Fibroblast of skin of right biceps (primary cell): ENCODE measurements around the gene NMD3.

ENCODE experiments used
- DNase-seq: peaks from one replicate; pipeline ENCODE4 v3.0.0-alpha.2; 2013

NMD3 gene

DNA sequence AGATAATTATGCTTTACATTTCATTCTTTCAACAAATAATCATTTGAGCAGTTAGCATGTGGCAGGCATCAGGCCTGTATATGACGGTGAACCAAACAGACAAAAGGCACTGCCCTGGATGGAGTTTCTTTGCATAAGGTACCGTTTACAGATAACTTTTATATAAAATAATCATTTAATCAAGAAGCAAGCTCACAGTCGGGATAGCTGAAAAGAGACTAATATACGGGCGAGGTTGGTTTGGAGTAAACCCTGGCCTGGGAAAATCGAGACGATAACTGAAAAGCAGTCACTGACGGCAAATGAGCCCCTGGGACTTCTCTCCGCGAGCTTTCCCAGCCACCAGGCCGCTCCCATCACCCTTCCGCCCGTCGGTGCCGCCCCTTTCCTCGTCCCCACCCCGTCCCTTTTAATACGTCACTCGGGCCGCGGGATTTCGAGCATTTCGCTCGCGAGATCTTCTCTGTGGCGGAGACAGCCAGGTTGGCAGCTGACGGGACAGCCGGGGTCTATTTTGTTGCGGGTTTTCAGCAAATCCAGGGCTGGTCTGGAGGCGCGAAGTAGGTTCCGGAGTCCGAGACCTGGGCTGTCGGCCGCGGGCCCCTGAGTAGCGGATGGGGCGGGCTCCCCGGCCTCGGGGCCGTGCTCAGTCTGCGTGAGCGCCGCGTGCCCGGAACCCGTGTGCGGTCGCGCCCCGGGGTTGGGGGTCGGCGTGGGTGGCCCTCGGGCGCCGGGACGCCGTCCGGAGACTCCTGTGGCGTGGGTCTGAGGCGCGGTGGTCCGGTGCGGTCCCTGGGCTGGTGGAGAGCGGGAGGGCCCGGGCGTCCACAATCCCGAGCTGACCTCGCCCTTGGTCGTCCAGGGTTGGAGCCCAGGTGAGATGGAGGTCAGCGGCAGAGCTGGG is at the start of gene NMD3:
NMD3 (plus strand) TSS at position 462 of the 904 bp plus-strand sequence. CDS start 703 bp downstream, outside the sequence.
- DNase-seq = peak; percentile 95

DNA sequence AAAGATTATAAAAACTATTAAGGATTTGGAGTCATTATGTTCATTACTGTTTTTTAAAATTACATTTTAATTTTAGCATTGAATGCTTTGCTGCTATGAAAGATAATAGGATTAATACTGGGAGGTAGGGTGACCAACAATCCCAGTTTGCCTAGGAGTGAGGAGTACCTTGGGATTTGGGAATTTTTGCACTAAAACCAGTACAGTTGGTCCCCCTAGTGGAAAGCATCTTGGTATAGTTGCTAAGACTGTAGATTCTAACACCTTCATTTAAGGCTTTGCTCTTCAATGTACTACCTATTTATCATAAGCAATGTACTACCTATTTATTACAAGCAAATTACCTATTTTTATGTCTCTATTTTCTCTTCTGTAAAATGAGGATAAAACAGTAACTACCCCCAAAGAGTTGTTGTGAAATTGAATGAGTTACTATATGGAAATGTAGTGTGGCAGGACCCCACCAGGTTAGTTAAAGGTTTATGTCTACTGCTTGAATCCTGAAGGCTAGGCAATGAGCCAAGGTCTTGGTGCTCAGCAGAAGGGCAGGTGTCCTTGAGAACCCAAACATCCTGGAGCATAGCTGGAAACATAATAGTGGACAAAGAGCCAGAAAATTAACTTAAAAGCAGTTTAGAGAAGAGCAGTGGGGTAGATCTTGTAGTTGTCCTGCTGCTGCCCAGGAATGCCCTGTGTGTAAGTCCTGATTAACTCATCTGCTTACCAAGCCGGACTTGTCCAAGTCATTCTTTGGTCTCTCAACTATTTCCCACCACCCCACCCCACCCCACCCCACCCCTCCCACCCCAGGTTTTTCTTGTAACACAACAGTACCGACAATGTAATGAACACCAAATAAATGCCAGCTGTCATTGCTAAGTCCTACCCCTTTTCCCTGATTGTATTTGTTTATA is 49.2 kb upstream of the NMD3 start:
- peak; percentile 16 for DNase-seq

GRCh38 chr3:161175506-161175905 is 45.6 kb upstream of the NMD3 start:
- DNase-seq = no peak

GRCh38 chr3:161177991-161178390 is 43.1 kb upstream of the NMD3 start:
- DNase-seq = no peak

DNA sequence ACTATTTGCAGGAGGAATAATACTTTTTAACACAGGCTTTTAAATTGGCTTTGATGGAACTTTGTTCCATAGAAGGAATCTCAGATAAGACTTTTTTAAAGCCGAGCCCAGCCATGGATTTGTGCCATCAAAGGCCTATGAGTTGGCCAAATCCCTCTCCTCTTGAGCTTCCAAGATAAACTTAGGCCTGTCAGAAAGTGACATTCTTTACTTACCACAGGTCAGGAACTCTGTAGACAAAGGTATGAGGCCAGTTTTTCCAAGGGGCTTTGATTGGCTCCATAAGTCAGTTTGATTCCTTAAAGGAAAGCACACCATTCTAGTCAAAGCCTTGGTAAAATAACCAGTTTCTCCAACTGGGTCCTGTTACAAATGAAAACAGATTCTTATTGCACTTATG is 39.7 kb upstream of the NMD3 start:
- peak; percentile 21 for DNase-seq

DNA sequence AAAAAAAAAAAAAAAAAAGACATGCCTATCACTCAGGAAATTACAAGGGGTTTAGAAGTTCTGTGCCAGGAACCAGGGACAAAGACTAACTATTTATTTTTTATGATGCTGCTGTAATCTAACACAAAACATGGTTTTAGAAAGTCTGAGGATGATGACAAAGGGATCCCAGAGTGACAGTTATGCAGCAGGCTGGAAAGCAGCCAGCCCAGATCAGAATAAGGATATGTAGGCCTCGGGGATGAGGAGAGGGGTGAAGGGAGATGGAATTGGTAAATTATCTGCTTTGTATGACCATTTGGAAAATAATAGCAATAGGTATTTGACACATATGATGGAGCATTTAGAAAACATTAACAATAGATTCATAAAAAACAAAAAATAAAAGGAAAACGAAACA is 34.1 kb upstream of the NMD3 start:
- no peak for DNase-seq

- DNase-seq = peak; percentile 10
These were observed 23.0 kb upstream of the NMD3 start for GRCh38 chr3:161197855-161198850.

DNA sequence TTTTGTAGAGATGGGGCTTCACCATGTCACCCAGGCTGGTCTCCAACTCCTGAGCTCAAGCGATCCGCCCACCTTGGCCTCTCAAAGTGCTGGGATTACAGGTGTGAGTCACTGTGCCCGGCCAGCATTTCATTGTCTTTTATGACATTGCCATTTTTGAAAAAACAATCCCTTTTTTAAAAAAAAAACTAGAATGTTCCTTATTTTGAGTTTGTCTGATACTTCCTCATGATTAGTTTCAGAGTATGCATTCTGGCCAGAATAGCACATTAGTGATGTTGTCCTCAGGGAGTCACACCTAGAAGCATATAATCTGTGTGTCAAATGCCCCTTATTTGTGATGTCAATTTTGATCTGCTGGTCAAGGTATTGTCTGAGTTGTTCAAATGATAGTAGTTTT is 21.2 kb upstream of the NMD3 start:
- DNase-seq = no peak

DNA sequence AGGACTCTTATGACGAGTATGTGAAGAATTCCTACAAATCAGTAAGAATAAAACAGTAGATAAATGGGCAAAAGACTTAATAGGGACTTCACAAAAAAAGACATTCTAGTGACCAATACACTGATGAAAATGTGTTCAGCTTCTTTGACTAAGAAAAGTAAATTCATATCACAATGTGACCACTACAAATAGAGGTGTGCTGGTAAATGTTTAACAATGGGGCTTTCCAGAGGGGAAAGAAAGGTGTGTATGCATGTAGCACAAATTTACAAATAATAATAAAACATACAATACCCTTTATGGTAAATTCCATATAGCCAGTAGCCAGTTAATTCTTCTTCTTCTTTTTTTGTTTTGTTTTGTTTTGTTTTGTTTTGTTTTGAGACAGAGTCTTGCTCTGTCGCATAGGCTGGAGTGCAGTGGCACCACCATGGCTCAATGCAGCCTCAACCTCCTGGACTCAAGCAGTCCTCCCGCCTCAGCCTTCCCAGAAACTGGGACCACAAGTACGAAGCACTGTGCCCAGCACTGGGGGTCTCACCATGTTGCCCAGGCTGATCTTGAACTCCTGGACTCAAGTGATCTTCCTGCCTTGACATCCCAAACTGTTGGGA is 17.5 kb upstream of the NMD3 start:
- no peak for DNase-seq

DNA sequence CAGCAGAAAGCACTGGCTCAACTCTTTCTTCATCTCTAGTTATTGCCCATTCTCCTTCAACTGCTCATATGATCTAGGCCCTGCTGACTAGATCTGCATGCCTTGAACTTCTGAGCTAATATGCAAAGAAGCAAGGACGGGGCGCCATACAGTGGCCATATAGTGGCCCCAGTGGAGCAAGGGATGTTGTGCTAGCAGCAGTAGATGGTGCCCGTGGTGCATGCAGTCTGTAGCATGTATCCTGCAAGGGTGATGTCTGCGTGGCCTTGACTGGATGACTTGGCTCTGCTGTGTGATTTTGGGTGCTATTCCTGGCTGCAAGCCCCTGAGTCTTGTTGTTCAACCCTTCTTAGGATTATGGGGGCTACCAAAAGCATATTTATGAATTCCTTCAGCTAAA is 12.2 kb upstream of the NMD3 start:
- DNase-seq = no peak

GRCh38 chr3:161212171-161212771 is 8.8 kb upstream of the NMD3 start:
- no peak for DNase-seq

DNA sequence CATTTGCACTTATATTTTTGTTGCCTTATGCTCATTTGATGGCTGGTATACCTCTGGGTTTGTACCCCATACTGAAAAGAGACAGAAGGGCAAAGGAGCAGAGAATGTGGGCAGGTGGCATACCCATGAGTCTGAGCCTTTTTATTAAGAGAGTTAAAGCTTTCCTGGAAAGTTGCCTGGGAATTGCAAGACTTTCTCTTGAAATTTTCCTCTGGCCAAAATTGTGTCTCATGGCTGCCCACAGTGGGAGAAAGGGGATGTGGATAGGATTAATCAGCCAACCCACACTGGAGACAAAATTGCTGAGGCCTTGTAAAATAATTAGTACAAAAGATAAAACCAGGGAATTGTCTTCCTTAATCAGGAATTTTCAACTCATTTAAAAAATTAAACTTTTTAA is 8.2 kb upstream of the NMD3 start:
- DNase-seq = no peak

GRCh38 chr3:161213644-161214043 is 7.5 kb upstream of the NMD3 start:
- DNase-seq = no peak

DNA sequence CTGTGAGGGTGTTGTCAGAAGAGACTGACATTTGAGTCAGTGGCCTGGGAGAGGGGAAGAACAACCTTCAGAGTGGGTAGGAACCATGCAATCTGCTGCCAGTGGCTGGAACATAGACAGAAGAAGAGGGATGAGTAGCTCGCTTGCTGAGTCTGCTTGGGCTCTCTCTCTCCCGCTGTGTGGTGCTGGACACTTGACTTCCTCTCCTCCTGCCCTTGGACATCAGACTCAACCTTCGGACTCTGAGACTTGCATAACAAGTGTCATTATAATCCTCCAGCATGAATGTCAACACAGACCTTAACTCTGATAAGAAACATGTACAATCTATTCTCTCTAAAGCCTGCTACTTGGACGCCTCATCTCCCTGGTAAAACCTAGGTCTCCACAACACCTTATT is 5.9 kb upstream of the NMD3 start:
- DNase-seq = no peak

DNA sequence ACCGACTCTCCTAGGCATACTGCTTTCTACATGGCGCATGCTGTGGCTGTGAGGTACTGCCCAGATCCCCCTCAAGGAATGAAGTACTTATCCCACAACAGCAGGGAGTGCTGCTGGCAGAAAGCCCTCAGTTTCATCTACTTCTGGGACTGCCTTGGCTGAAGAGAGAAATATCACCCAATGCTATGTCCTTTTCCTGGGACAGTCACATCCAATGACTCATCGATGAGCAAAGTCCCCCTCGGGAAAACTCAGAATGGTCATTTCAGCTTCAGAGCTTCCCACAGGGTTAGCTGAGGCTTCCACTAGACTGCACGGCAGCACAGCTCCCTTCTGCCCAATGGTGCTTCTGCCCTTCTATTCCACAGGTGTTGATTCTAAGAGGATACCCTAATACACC is 3.6 kb upstream of the NMD3 start:
- DNase-seq = peak; percentile 55

DNA sequence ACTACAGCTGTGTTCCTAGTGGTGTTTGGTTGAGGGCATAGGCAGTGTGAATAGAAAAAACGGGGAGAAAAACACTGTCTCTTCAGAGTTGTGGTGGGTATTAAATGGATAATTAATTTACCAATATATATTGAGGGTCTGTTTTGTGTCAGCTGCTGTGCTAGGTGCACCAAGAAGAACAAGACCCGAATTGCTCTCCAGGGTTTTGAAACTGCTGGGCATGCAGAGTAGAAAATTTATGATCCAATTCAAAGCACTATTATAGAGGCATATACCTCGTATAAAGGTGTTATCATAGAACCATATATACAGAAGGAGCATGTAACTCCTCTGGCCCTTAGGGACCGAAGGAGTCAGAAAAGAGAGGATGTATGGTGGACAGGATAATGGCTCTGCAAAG is 1.6 kb upstream of the NMD3 start:
- no peak for DNase-seq

GRCh38 chr3:161221806-161222600 is 892 bp downstream of the NMD3 start:
- peak; percentile 40 for DNase-seq

- peak; percentile 50 for DNase-seq
These were observed 1.6 kb downstream of the NMD3 start for GRCh38 chr3:161222662-161223061.

DNA sequence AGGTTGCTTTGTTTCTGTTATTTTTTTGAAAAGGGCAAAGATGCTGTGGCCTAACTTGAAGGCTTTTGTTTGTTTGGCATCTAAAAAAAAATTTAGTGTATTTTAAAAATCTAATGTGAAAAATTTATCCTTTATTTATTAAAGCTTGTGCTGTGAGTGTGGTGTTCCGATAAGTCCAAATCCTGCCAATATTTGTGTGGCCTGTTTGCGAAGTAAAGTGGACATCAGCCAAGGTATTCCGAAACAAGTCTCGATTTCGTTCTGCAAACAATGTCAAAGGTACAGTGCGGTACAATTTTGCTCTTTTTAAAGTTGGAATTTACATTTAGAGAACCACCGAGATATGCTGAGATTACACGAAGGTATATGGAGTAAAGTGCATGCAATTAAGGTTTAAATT is 3.7 kb downstream of the NMD3 start:
- no peak for DNase-seq

DNA sequence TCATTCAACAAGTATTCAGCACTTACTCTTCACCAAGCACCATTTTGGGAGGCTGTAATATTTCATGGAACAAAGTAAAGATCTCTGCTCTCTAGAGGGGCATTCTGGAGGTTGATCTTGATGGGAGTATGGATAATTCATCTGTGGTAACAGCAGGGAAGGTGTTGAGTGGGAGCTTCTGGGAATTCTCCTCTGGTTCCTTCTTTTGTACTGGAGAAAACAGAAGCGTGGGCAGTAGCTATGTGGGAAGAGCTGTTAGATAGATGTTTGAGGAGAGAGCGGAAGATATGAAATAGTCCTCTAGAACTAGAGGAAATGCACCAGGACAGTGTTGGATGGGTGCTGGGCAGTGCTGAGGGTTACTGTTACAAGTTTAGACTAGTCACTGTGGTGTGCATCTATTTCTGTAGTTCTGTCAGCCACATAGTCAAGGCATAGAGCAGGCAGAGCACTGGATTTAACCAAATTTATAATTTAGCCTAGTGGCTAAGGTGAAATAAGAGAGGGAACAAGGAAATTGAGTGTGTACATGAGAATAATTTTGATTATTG is 9.6 kb downstream of the NMD3 start:
- DNase-seq = no peak
